Liver (tissue), 3 donors: ENCODE results near the gene KIAA1755.

ENCODE experiments used
- CTCF ChIP-seq: fragments of 150-350 bp; IDR thresholded peaks from 2 replicates; pipeline ENCODE4 v1.5.1; 2017; ENCODE audit warnings: improper control_type of control experiment, low read depth, low read length; ENCODE audit not compliant: missing input control
- HNF4G ChIP-seq: IDR thresholded peaks from 2 replicates; pipeline ENCODE4 v1.6.1; 2016; ENCODE audit warnings: antibody characterized with exemption
- RAD21 ChIP-seq, 2 donors: IDR thresholded peaks; 2 replicates each; pipeline ENCODE4 v1.6.1; 2016; ENCODE audit warnings: antibody characterized with exemption in 2 of 2, mild to moderate bottlenecking in 2 of 2
- TAF1 ChIP-seq: conservative IDR thresholded peaks from 2 replicates; pipeline ENCODE4 v1.6.1; 2016; ENCODE audit warnings: antibody characterized with exemption, mild to moderate bottlenecking
- YY1 ChIP-seq: IDR thresholded peaks from 2 replicates; pipeline ENCODE4 v1.6.1; 2016; ENCODE audit warnings: antibody characterized with exemption, mild to moderate bottlenecking
- TF ChIP-seq, protein P1 (sequence below): IDR thresholded peaks from 2 replicates; pipeline ENCODE4 v1.6.1; 2016; ENCODE audit warnings: antibody characterized with exemption, mild to moderate bottlenecking
- TF ChIP-seq, protein P2 (sequence below): IDR thresholded peaks from 2 replicates; pipeline ENCODE4 v1.6.1; 2016; ENCODE audit warnings: antibody characterized with exemption
- TF ChIP-seq, protein P3 (sequence below): IDR thresholded peaks from 2 replicates; pipeline ENCODE4 v1.6.1; 2016; ENCODE audit warnings: antibody characterized with exemption
- donor health status: healthy.
- donor health status: healthy.

GRCh38 chr20:38308047-38308438 lies 47.5 kb upstream of the KIAA1755 start:
- TF ChIP-seq YY1: no peak
- no peak for TF ChIP-seq CTCF
- TF ChIP-seq, protein P1, sequence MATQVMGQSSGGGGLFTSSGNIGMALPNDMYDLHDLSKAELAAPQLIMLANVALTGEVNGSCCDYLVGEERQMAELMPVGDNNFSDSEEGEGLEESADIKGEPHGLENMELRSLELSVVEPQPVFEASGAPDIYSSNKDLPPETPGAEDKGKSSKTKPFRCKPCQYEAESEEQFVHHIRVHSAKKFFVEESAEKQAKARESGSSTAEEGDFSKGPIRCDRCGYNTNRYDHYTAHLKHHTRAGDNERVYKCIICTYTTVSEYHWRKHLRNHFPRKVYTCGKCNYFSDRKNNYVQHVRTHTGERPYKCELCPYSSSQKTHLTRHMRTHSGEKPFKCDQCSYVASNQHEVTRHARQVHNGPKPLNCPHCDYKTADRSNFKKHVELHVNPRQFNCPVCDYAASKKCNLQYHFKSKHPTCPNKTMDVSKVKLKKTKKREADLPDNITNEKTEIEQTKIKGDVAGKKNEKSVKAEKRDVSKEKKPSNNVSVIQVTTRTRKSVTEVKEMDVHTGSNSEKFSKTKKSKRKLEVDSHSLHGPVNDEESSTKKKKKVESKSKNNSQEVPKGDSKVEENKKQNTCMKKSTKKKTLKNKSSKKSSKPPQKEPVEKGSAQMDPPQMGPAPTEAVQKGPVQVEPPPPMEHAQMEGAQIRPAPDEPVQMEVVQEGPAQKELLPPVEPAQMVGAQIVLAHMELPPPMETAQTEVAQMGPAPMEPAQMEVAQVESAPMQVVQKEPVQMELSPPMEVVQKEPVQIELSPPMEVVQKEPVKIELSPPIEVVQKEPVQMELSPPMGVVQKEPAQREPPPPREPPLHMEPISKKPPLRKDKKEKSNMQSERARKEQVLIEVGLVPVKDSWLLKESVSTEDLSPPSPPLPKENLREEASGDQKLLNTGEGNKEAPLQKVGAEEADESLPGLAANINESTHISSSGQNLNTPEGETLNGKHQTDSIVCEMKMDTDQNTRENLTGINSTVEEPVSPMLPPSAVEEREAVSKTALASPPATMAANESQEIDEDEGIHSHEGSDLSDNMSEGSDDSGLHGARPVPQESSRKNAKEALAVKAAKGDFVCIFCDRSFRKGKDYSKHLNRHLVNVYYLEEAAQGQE: no peak
- no peak for TF ChIP-seq RAD21 (IDR thresholded peaks at IDR 0.05)
- no peak for TF ChIP-seq HNF4G
- TF ChIP-seq, protein P2, sequence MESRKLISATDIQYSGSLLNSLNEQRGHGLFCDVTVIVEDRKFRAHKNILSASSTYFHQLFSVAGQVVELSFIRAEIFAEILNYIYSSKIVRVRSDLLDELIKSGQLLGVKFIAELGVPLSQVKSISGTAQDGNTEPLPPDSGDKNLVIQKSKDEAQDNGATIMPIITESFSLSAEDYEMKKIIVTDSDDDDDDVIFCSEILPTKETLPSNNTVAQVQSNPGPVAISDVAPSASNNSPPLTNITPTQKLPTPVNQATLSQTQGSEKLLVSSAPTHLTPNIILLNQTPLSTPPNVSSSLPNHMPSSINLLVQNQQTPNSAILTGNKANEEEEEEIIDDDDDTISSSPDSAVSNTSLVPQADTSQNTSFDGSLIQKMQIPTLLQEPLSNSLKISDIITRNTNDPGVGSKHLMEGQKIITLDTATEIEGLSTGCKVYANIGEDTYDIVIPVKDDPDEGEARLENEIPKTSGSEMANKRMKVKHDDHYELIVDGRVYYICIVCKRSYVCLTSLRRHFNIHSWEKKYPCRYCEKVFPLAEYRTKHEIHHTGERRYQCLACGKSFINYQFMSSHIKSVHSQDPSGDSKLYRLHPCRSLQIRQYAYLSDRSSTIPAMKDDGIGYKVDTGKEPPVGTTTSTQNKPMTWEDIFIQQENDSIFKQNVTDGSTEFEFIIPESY: no peak
- TF ChIP-seq TAF1: no peak
- TF ChIP-seq, protein P3, sequence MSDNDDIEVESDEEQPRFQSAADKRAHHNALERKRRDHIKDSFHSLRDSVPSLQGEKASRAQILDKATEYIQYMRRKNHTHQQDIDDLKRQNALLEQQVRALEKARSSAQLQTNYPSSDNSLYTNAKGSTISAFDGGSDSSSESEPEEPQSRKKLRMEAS: no peak
